Stimulated activated naive CD8-positive, alpha-beta T cell treated with anti-CD3 and anti-CD28 coated beads, Interleukin-15, amount 100 ng/mL, for 72 hours (primary cell): ENCODE measurements around the gene CYP24A1.
A peak's percentile ranks its signal among the peaks of the same experiment; 100 is the strongest.

ENCODE experiments used
- ATAC-seq: fragments of 150-1000 bp; cut with Tn5 transposase; 2 replicates; pipeline ENCODE4 v1.10.0; 2021; ENCODE audit warnings: mild to moderate bottlenecking, moderate library complexity
- DNase-seq, 2 donors: peaks; one replicate each; pipeline ENCODE4 v3.0.0; 2021 to 2022
- H3K27ac Mint-ChIP-seq, 2 donors: one replicate each; pipeline ENCODE4 v1.8.0; 2022; ENCODE audit warnings: mild to moderate bottlenecking in 2 of 2, mixed read lengths in 2 of 2, moderate library complexity in 2 of 2
- H3K27me3 Mint-ChIP-seq: one replicate; pipeline ENCODE4 v1.8.0; 2022; ENCODE audit warnings: mixed read lengths
- H3K4me1 Mint-ChIP-seq: one replicate; pipeline ENCODE4 v1.8.0; 2022; ENCODE audit warnings: mild to moderate bottlenecking, mixed read lengths
- H3K4me3 Mint-ChIP-seq, 2 donors: one replicate each; pipeline ENCODE4 v1.8.0; 2022; ENCODE audit warnings: mild to moderate bottlenecking in 2 of 2, mixed read lengths in 2 of 2, moderate library complexity in 1 of 2
- H3K9me3 Mint-ChIP-seq, 2 donors: one replicate each; pipeline ENCODE4 v1.8.0; 2022; ENCODE audit warnings: mixed read lengths in 2 of 2

Gene CYP24A1

GRCh38 chr20:54193817-54194216 is 20.0 kb upstream of the CYP24A1 start:
- DNase-seq: no peak
- Mint-ChIP-seq H3K27me3 (peaks cover 6% of the 10 kb centered on the region), H3K4me1 (no peaks in the 10 kb centered on the region), H3K27ac (no peak overlapping the region), H3K4me3 (no peak overlapping the region), H3K9me3 (no peaks in the 10 kb centered on the region)
- ATAC-seq: no peak

GRCh38 chr20:54190217-54190616 is 16.4 kb upstream of the CYP24A1 start:
- no peaks in the 10 kb centered on the region for H3K4me1 Mint-ChIP-seq

GRCh38 chr20:54189630-54190029 is 15.8 kb upstream of the CYP24A1 start:
- ATAC-seq (no peak), DNase-seq (no peak)
- Mint-ChIP-seq H3K27me3 (peaks cover 25% of the 10 kb centered on the region), H3K27ac (no peak overlapping the region), H3K9me3 (no peaks in the 10 kb centered on the region), H3K4me1 (no peaks in the 10 kb centered on the region), H3K4me3 (no peak overlapping the region)

More at GRCh38 chr20:54190217-54190616, 16.4 kb upstream of the CYP24A1 start:
- Mint-ChIP-seq H3K4me3 (no peak overlapping the region), H3K27me3 (peaks cover 19% of the 10 kb centered on the region), H3K27ac (no peak overlapping the region), H3K9me3 (no peaks in the 10 kb centered on the region)
- no peak for DNase-seq
- ATAC-seq: no peak

- H3K4me3 Mint-ChIP-seq: no peak overlapping the region
- no peak for DNase-seq
- no peaks in the 10 kb centered on the region for H3K9me3 Mint-ChIP-seq
- ATAC-seq: no peak
- no peak overlapping the region for H3K27ac Mint-ChIP-seq
- H3K4me1 Mint-ChIP-seq: no peaks in the 10 kb centered on the region
- H3K27me3 Mint-ChIP-seq: peaks cover 32% of the 10 kb centered on the region
Measured at GRCh38 chr20:54188132-54188849, 14.5 kb upstream of the CYP24A1 start.

DNA sequence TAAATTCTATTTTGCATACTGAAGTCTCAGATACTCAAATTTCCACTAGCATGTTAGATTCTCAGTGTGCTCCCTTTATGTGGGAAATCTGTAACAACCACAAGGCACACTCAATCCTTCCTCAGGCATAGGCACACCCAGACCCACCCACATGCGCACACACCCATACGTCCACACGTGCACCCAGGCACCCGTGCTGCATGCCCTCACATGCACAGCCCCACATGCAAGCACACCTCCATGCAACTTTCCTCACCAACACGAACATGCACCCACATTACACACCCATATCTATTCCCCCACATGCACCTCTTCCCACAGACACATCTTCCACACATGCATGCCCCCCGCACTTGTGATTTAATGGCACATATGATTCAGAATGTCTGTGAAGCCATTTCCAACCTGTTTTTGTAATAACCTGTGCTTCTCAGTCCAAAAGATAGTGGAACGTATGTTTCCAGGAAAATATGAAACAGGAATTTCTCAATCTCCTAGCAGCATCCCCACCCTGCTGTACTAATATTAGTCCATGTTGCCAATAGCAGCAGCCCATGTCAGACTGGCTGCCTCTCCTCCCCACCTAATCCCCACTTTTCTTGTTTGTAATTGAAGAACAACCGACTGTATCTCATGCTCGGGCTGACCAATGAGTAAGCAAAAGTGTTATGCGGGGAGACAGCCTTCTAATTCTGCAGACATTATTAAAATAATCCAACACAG is 11.3 kb upstream of the CYP24A1 start:
- H3K4me1 Mint-ChIP-seq: no peaks in the 10 kb centered on the region
- H3K9me3 Mint-ChIP-seq: no peaks in the 10 kb centered on the region
- H3K27me3 Mint-ChIP-seq: peaks cover 38% of the 10 kb centered on the region
- H3K4me3 Mint-ChIP-seq: no peak overlapping the region
- DNase-seq: no peak
- ATAC-seq: no peak
- H3K27ac Mint-ChIP-seq: no peak overlapping the region

- Mint-ChIP-seq H3K4me3 (no peak overlapping the region), H3K4me1 (no peaks in the 10 kb centered on the region), H3K27ac (no peak overlapping the region), H3K27me3 (peaks cover 38% of the 10 kb centered on the region), H3K9me3 (no peaks in the 10 kb centered on the region)
- ATAC-seq (no peak), DNase-seq (no peak)
Measured at GRCh38 chr20:54184071-54184470, 10.3 kb upstream of the CYP24A1 start.

DNA sequence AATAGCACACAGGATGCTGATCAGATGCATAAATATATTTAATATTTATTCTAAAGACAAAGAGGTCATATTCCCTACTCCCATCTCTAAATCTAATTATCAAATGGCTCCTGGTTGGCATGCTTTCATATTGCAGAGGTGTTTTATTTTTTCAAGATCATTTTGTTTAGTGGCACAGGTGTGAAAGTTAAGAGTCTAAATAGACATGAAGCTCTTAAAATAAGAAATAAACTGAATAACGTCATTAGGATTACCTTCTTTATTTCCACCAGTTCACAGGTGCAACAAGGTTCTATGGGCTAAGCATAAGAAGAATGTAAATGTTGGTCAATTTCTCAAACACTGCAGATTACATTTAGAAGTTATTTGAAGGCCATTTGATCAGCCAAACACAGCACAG is 7.1 kb upstream of the CYP24A1 start:
- peaks cover 40% of the 10 kb centered on the region for H3K27me3 Mint-ChIP-seq
- H3K4me1 Mint-ChIP-seq: no peaks in the 10 kb centered on the region
- H3K4me3 Mint-ChIP-seq: no peak overlapping the region
- DNase-seq (no peak), ATAC-seq (no peak)
- H3K9me3 Mint-ChIP-seq: no peaks in the 10 kb centered on the region
- no peak overlapping the region for H3K27ac Mint-ChIP-seq

GRCh38 chr20:54179946-54180345 is 6.2 kb upstream of the CYP24A1 start:
- no peak for DNase-seq
- Mint-ChIP-seq H3K9me3 (no peaks in the 10 kb centered on the region), H3K27me3 (peaks cover 40% of the 10 kb centered on the region), H3K27ac (no peak overlapping the region), H3K4me1 (peaks cover under 1% of the 10 kb centered on the region), H3K4me3 (no peak overlapping the region)
- ATAC-seq: no peak

- peaks cover 43% of the 10 kb centered on the region for H3K27me3 Mint-ChIP-seq
- H3K4me3 Mint-ChIP-seq: no peak overlapping the region
- no peak for ATAC-seq
Measured at GRCh38 chr20:54178256-54178655, 4.5 kb upstream of the CYP24A1 start.

GRCh38 chr20:54177378-54177777 is 3.6 kb upstream of the CYP24A1 start:
- ATAC-seq: no peak
- Mint-ChIP-seq H3K27ac (no peak overlapping the region), H3K4me1 (peaks cover 25% of the 10 kb centered on the region), H3K4me3 (no peak overlapping the region), H3K9me3 (no peaks in the 10 kb centered on the region), H3K27me3 (peaks cover 44% of the 10 kb centered on the region)
- no peak for DNase-seq

More at GRCh38 chr20:54178256-54178655, 4.5 kb upstream of the CYP24A1 start:
- H3K4me1 Mint-ChIP-seq: peaks cover 17% of the 10 kb centered on the region
- no peak for DNase-seq
- H3K9me3 Mint-ChIP-seq: no peaks in the 10 kb centered on the region
- H3K27ac Mint-ChIP-seq: no peak overlapping the region

DNA sequence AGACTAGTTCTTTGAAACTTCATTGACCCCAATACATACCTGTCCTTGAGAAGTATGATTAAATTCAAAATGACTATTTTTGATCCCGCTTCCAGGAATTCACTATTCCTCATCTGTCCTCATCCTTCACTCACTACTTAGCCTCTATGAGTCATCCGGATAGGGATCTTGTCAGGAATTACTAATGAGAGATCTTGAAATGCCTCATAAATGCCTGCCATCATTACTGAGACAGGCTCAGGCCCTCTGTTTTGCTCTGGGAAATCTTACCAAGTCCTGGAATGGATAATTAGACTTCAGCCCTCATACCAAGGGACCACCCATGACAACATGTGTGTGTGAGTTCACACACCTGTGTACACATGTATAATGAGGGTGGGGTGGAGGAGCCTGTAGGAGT is 2.8 kb upstream of the CYP24A1 start:
- Mint-ChIP-seq H3K27me3 (peaks cover 51% of the 10 kb centered on the region), H3K9me3 (no peaks in the 10 kb centered on the region), H3K4me1 (peaks cover 25% of the 10 kb centered on the region), H3K4me3 (no peak overlapping the region), H3K27ac (no peak overlapping the region)
- no peak for DNase-seq
- ATAC-seq: no peak

DNA sequence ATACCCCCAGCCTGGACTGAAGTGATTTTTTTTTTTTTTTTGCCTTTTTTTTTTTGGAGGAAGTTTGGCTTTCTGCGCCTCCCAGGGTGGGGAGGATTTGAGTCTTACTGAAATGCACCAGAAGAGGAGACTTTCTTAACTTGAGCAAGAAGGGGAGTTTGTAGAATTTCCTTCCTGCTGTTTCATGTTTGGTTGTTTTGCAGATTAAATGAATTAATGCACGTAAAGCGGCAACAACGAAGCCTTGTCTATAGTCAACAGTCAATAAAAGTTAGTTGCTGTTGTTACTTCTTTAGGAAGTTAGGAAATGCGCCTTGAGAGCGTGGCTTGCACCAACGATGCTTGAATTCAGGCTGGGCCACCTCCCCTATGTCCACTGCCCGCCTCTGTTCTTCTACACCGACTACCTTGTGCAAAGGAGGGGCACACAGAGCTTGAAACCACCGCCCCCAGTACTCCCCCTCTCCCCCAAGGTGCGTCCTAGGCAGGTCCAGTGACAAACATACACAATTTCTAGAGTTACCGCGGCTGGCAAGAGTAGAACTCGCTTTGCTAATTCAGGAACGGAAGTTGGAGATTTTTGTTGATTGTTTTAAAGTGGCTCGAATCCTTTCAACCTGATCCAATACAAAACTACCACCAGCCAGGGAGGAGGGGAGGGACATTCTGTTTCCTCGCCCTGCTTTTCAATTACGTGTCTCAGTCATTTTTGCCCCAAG is 830 bp upstream of the CYP24A1 start:
- Mint-ChIP-seq H3K9me3 (no peaks in the 10 kb centered on the region), H3K4me1 (peaks cover 25% of the 10 kb centered on the region), H3K4me3 (peak overlapping the region; percentile 73 to 75), H3K27ac (peak overlapping the region in 1 of 2 donors; percentile 36), H3K27me3 (peaks cover 67% of the 10 kb centered on the region)
- ATAC-seq (no peak), DNase-seq (no peak)

DNA sequence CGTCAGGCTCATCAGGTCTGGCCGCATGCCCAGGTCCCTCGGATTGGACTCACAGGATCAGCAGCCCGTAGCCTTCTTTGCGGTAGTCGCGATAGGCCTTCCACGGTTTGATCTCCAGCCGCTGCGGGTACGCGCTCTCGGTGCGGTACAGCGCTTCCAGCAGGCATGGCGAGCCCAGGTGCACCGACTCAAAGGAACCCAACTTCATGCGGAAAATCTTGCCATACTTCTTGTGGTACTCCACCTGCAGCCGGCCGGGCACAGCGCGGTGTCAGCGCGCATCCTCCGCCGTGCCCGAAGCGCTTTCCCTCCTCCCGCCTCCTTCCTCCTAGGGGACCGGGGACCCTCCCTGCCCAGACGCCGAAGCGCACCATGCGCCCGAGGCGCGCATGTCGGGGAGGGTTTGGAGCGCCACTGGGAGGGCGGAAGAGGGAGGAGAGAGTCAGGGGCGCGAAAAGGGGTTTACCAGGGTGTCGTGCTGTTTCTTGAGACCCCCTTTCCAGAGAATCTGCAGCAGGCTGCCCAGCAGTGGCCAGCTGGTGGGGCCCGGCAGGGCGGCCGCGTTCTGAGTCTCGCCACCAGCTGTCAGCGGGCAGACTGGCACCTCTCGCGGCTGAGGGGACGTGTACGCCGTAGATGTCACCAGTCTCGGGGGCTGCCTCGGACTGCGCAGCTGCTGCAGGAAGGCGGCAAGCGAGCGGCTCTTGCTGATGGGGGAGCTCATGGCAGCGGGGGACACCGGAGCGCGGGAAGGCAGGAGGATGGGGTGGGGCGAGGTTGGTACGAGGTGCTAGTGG is 732 bp downstream of the CYP24A1 start:
- DNase-seq (peak; percentile 12 to 14), ATAC-seq (peak; percentile 50)
- Mint-ChIP-seq H3K27ac (no peak overlapping the region), H3K4me3 (peak overlapping the region; percentile 77), H3K27me3 (peaks cover 83% of the 10 kb centered on the region), H3K4me1 (peaks cover 25% of the 10 kb centered on the region), H3K9me3 (no peaks in the 10 kb centered on the region)

DNA sequence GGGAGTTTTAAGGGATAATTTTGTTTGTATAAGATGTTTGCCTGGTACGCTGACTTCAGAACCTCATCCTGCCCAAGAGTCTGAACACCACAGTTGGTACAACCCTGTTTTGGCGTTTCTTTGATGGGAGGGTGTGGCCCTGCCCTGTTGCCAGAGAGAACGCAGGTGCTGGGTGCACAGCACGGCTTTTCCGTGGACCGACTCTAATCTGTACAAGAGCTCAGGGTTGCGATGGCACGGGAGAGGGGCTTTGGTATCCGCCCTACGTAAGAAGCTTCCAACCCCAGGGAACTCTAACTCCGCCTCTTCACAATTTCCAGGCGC is 1.3 kb downstream of the CYP24A1 start:
- Mint-ChIP-seq H3K27me3 (peaks cover 88% of the 10 kb centered on the region), H3K4me3 (peak overlapping the region; percentile 4 to 77), H3K4me1 (peaks cover 25% of the 10 kb centered on the region), H3K9me3 (no peaks in the 10 kb centered on the region), H3K27ac (no peak overlapping the region)
- ATAC-seq (no peak), DNase-seq (no peak)

- ATAC-seq: no peak
- no peak overlapping the region for H3K27ac Mint-ChIP-seq
- H3K9me3 Mint-ChIP-seq: no peaks in the 10 kb centered on the region
- H3K4me1 Mint-ChIP-seq: peaks cover 25% of the 10 kb centered on the region
- H3K27me3 Mint-ChIP-seq: peaks cover 81% of the 10 kb centered on the region
- no peak overlapping the region for H3K4me3 Mint-ChIP-seq
- no peak for DNase-seq
Measured at GRCh38 chr20:54170963-54171362, 2.8 kb downstream of the CYP24A1 start.
